DMS153 treated with DMSO at 0.1 percent for 48 hours (cell line): Measurements from ENCODE around the gene OPCML.

Experiments
- DNase-seq: peaks from one replicate; lab custom pipeline; 2025; ENCODE audit not compliant: unreplicated experiment; lab: John Stamatoyannopoulos, UW

OPCML gene

GRCh38 chr11:133503776-133504175 lies 28.5 kb downstream of the OPCML start:
- DNase-seq: no peak

DNA sequence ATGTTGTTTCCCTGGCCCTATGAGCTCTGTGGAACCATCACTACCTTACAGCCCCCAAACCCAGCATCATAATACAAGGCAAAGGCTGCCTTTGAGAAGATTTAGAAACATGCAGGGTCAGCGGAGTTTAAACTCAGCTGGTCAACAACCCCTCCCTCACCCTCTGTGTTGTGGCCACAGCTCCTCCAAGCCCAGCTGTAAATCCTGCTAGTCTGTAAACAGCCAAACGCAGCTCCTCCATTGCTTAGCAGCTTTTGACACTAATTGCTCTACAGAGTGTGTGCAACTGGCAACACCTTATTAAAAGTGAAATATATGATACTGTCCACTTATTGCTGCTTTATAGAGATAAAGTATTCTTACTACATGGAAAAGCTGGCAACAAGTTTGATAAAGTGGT lies 29.1 kb downstream of the OPCML start:
- DNase-seq: no peak

DNA sequence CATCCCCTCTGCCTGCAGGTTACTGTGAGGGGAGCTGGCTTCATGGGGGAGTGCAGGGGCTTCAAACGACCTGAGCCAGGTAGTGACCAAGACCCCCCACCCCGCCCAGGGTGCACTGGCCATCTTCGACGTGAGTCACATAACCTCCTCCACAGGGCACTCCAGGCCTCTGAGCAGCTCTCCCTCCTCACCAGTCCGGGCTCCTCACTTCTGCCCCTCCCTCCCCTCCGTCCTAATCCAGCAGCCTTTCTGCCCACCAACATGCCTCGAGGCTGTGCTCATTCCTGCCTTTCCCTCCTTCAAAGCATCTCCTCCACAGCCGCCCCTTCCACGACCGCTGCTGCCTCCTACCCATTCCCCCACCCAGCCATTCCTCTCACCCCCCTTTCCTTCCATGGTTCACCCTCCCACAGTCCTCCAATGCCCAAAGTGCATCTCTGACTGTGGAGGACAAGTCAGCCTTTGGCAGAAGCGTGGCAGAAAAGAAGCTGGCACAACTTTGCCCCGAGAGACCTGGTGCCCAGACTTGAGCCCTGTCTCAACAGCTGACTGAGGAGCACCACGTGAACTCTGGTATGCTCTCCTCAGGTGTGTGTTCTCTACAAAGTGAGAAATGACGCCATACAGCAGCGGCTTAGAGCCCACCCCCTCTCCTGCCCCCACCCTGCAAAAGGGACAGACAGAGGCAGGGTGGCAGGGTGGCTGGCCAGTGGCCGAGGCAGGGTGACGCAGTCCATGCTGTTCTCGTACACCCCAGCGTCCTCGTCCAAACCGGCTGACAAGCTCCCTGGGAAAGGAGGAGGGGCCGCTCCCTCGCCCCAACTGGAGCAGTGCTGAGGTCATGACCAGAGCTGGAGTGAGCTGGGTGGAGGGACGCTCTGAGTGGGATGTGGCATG lies 30.4 kb downstream of the OPCML start:
- DNase-seq: no peak

GRCh38 chr11:133500936-133501335 lies 31.4 kb downstream of the OPCML start:
- DNase-seq: no peak

GRCh38 chr11:133500435-133500834 lies 31.9 kb downstream of the OPCML start:
- no peak for DNase-seq

- no peak for DNase-seq
These were observed 33.3 kb downstream of the OPCML start for GRCh38 chr11:133498969-133499368.

- no peak for DNase-seq
These were observed 34.7 kb downstream of the OPCML start for GRCh38 chr11:133497477-133498140.

GRCh38 chr11:133492895-133493294 lies 39.4 kb downstream of the OPCML start:
- DNase-seq: no peak

GRCh38 chr11:133491680-133492383 lies 40.5 kb downstream of the OPCML start:
- no peak for DNase-seq

DNA sequence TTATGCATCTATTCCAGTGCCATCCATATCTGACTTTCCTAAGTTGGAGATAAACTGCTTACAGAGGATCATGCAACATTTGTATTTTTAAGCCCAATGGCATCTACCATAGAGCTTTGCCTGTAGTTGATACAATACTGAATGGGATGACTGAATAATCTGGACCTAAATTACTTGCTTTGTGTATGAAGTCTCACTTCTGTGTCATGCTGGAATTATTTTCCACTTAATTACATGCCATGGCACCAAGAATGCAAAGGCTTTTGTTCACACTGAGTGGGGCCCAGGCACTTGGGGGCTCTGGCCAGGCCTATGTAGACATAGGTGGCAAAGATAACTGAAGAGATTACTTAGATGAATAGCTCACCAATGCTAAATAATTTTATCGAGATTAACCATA lies 51.6 kb downstream of the OPCML start:
- DNase-seq: no peak

DNA sequence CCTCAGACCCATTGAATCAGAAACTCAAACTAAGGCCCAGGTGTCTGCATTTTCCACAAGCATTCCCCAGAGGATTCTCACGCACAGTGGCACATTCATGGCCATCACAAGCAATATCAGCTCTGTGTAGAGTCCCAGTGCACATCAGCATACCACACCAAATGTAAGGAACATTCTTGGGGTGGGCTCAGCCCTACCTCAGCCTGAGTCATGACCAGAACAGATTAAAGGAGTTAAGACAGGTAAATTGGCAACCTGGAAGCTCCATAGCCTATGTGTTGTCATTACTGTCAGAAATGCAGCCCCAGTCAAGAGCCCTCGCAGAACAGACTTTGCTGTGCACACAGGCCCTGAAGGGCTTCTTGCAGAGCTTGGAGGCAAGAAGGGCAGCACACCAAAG lies 53.1 kb downstream of the OPCML start:
- no peak for DNase-seq

DNA sequence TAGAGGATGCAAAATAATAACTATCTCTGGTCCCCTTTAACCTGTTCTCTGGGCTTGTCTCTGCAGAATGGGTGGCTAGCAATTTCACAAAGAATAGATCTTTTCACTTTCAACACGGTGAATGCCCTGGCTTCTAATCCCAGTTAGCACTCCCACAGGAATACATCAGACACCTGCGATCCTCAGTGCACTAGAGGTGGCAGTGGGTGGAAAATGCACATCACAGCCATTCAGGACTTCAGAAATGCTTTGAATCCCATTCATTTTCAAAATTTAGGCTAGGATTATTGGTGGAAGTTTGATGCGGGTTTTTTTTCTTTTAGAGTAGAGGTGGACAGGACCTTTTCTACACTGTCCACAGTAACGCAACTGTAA lies 55.1 kb downstream of the OPCML start:
- DNase-seq: no peak

DNA sequence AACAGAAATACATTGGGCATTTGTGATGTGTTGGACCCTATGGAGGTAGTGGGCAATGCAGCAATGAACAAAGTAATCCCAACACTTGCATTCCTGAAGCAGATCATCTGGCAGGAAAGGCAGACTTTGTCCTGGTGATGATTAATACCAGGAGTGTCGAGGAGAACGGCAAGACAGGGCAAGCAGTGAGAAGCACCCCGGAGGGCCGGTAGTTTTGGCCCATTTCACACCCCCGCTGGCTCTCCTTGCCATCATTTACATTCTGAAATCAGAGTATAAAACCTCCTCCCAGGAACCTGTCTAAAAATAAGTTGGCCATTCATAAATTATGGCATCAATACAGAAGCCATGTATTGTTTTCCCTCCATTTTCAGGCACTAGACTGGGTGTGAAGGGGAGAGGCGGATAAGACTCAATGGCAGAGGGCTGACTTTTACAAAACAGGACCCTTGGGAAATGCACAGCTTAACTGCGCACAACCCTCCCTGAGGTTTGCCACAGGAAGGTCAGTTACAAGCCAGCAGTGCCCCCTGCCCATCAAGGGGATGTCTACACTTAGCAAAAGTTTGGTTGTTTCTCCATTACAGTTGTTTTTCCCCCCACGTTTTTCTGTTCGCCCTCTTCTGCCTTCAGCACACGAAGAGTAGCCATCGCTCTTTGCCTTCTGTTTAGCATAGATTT lies 55.6 kb downstream of the OPCML start:
- DNase-seq: no peak

DNA sequence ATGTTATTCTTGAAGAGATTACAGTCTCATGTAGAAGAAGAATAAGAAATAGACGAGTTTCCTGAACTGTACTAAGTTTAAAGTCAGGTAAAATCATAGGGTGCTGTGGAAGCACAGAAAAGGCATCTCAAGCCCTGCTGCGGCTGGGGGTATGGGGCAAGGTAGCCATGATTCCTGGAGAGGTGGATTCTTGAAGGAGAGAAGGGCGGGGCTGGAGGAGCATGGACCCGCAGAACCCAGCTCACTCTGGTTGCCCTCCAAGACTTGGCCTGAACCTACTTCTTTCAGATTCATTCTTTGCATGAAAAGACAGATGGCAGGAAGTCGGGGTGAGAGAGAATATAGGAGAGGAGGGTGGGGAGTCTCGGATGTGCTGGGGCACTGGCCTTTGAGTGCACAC lies 57.8 kb downstream of the OPCML start:
- DNase-seq: no peak

DNA sequence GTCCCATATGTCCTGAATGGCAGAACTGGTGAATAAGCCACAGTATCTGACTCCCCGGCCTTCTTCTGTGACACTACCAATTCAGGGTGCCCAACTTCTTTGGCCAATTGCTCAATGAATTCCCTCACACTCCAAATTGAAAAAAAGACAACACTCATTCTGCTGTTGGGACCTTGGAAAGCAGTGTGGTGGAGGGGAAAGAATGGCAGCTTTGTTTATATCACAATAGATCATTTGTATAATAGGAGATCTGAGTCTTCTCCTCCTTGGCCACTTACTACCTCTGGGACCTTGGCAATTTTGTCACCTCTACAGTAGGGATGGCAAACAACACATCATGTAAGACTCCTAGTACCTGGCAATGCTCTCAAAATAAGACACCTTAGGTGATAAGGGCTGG lies 64.6 kb downstream of the OPCML start:
- DNase-seq: no peak

DNA sequence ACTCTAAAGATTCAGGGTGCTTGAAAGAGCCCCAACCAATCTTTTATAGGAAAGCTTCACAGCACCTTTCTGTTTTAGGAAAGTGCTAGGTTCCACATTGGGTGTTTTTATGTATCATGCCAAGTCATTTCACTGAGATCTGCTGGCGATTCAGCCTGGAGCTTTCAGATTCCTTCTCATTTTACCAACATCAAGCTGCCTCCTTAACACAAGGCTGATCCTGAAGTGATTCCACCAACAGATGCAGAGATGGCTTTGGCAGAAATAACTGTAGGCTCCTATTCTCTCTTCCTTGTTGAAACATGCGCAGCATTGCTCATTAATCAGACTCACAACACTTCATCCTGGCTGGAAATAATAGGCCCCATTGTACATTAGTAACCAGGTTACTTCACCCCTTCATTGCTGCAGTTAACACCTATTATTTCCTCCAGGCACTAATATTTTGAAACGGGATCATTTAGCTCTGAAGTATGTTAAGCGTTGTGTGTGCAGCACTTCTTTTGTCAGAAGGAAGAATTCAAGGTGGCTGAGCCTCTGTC lies 89.0 kb downstream of the OPCML start:
- no peak for DNase-seq

DNA sequence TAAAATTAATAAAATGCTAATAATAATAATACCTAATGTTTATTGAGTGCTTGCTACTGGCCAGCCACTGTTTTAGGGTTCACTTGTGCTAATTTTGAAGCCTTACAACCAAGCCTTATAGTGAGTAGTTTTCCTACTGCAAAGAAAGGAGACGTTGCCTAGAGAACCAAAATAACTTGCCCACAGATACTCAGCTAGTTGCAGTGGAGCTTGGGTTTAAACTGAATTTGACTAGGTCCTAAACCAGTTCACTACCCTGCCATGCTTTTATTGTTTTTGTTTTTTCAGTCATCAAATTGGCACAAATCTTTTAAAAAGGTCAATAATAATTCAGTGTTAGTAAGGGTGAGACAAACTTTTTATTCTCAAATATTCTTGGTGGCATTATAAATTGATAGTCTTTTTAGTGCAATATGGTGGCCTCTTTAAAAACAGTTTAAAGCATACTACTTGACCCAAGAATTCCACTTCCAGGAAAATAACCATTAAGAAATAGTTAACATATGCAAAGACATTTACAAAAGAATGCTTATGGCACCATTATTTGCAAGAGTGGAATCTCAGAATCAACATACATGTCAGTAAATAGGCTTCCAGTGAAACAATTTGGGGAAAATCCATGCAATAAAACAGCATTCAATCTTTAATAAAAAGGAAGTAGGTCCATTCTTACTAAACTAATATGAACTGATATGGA lies 90.2 kb downstream of the OPCML start:
- no peak for DNase-seq

DNA sequence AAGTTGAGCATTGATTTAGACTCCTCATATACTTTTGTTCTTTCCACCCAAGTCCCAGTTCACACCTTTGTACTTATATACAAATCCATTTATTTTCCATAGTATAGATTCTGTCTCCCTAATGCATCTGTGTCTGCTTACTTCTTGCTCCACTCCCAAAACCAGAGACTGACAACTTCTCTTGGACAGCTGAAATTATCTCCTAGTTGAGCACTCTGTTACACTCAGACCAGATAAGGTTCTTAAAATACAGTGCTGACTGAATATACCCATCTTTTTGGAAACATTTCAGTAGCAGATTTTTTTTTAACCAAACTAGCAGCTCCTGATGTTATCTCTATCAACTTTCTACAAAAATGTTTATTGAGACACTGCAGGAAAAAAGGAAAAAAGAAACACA lies 106.3 kb downstream of the OPCML start:
- DNase-seq: no peak

DNA sequence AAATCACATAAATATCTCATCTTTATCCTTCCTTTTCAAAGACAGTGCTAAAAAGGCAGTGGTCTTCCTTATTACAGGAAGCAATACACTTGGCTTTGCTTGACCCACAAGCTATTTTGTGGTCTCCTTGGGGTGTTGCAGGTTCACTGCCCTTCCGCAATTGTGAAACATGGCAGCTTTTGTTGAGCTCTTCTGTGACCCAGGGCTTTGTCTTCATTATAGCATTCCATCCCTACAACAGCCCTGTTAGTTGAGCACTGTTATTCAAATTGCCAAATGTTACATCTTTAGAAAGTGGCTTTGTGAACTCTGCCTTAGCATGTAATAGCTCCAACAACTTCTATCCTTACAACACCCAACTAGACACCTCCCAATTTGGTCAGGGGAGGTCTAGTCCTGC lies 107.1 kb downstream of the OPCML start:
- DNase-seq: no peak

DNA sequence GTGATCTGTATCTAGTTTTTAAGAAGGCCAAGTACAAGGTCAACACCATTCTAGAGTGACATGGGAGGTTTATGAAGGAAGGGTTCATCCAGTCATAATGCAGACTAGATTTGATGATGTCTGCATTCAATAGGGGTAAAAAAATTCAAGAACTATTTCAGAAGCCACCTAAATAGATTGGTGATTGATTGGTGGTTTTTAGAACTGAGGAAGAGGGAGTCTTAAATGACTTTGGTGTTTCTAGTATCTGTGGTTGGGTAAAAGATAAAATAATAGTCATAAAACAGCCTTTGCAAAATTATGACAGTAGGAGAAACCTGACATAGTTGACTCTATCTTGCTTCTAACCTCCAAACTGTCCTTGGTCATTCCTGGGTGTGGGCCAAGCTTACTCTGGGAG lies 114.1 kb downstream of the OPCML start:
- DNase-seq: no peak

DNA sequence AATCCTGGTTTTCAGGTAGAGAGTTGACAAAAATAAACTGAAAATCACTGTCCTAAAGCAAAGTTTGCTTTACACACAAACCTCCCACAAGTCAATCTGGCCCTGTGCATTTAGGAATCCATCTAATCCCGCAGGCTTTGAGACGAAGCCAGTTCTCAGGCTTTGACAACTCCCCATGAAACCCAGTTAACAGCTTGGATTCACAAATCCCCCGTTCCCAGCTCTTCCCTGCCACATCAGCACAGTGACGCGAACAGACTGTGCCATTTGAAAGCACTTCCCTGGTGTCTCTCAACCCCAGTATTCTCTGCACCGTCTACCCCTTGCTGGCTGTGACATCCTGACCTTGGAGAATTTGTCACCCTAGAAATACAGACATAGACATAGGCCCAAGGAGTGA lies 117.8 kb downstream of the OPCML start:
- no peak for DNase-seq
